ENCODE data around the gene GMPPB.

GRCh38 chr3:49769926-49770325 lies 46.2 kb upstream of the GMPPB start:
- TF ChIP-seq CTCF (conservative IDR thresholded peaks at IDR 0.05; ENCODE audit: low read length) (no peak), EZH2phosphoT487 (IDR thresholded peaks at IDR 0.05; ENCODE audit: borderline replicate concordance, low read depth, low read length) (no peak)
